Ishikawa (cell line): Measurements from ENCODE around the gene MYG1.

Experiments
- CEBPB ChIP-seq: IDR thresholded peaks from 2 replicates; pipeline ENCODE4 v1.6.1; 2012
- CREB1 ChIP-seq: IDR thresholded peaks from 2 replicates; pipeline ENCODE4 v1.6.1; 2012; ENCODE audit warnings: low read depth
- EGR1 ChIP-seq: IDR thresholded peaks from 2 replicates; pipeline ENCODE4 v1.6.1; 2012
- EP300 ChIP-seq: IDR thresholded peaks from 2 replicates; pipeline ENCODE4 v1.6.1; 2012; ENCODE audit warnings: borderline replicate concordance
- FOXM1 ChIP-seq: IDR thresholded peaks from 2 replicates; pipeline ENCODE4 v1.6.1; 2012; ENCODE audit warnings: low read depth, borderline replicate concordance
- NFIC ChIP-seq: IDR thresholded peaks from 2 replicates; pipeline ENCODE4 v1.6.1; 2012
- RAD21 ChIP-seq: IDR thresholded peaks from 2 replicates; pipeline ENCODE4 v1.6.1; 2012; ENCODE audit warnings: low read depth
- REST ChIP-seq: IDR thresholded peaks from 2 replicates; pipeline ENCODE4 v1.6.1; 2012; ENCODE audit warnings: low read depth, mild to moderate bottlenecking
- TCF12 ChIP-seq: IDR thresholded peaks from 2 replicates; pipeline ENCODE4 v1.6.1; 2012; ENCODE audit warnings: low read depth
- YY1 ChIP-seq: IDR thresholded peaks from 2 replicates; pipeline ENCODE4 v1.6.1; 2012; ENCODE audit warnings: low read depth
- ZBTB7A ChIP-seq: IDR thresholded peaks from 2 replicates; pipeline ENCODE4 v1.6.1; 2012; ENCODE audit warnings: low read depth

- TF ChIP-seq EGR1 (no peak), EP300 (no peak), FOXM1 (no peak), CEBPB (no peak), ZBTB7A (no peak), CREB1 (no peak), NFIC (no peak), REST (no peak), YY1 (no peak), TCF12 (no peak), RAD21 (no peak)
Measured at GRCh38 chr12:53320352-53321195, 21.1 kb downstream of the MYG1 start.
